ENCODE measurements around the gene RAB37. TPM values are rescaled to one million over a fixed set of nuclear protein-coding genes. Genes with fewer than 3 reads are reported as not detected.

Gene RAB37
- total RNA-seq, 1 donor from 2014 or later, result under 0.01 TPM

DNA sequence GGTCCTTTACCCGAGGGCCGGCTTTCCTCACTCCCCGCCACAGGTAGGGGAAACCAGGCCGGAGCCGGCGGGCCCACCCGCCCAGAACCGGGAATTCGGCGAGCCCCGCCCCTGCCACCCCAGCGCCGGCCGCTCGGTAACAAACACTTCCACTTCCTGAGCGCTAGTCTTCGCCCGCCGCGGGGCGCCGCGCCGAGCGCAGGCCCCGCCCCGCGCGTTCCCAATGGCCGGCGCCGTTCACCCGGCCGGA, 11.1 kb downstream of the RAB37 start:
- H3K4me3 ChIP-seq (ENCODE audit: low read depth, low read length), result peak overlapping the region; percentile 100
- H3K27me3 ChIP-seq (ENCODE audit: control insufficient read depth, insufficient read depth, low read length), result no peaks in the 10 kb centered on the region
- FAIRE-seq, result no peak
- no peak for TF ChIP-seq CTCF (IDR thresholded peaks at IDR 0.05; ENCODE audit: insufficient read depth, low read length, severe bottlenecking)
- peaks cover 10% of the 10 kb centered on the region for H3K36me3 ChIP-seq (ENCODE audit: control insufficient read depth, insufficient read depth, low read length)
- peak; percentile 83 for DNase-seq (ENCODE audit: low read depth)

- Histone ChIP-seq H3K4me3 (ENCODE audit: low read depth, low read length) (peak within 1 kb of the TSS; percentile 100), H3K27me3 (ENCODE audit: control insufficient read depth, insufficient read depth, low read length) (no peaks in the 10 kb centered on the region), H3K36me3 (ENCODE audit: control insufficient read depth, insufficient read depth, low read length) (peaks cover 10% of the 10 kb centered on the region)
- TF ChIP-seq CTCF (IDR thresholded peaks at IDR 0.05; ENCODE audit: insufficient read depth, low read length, severe bottlenecking), result peak; percentile 32
- DNase-seq (ENCODE audit: low read depth) (no peak), FAIRE-seq (no peak)
These were observed 11.6 kb downstream of the RAB37 start, which contains the start of gene NHERF1 for GRCh38 chr17:74748529-74749278. TSS of gene NHERF1 (plus strand) at chr17:74748628. CDS start at chr17:74748847, 219 bp downstream.

DNA sequence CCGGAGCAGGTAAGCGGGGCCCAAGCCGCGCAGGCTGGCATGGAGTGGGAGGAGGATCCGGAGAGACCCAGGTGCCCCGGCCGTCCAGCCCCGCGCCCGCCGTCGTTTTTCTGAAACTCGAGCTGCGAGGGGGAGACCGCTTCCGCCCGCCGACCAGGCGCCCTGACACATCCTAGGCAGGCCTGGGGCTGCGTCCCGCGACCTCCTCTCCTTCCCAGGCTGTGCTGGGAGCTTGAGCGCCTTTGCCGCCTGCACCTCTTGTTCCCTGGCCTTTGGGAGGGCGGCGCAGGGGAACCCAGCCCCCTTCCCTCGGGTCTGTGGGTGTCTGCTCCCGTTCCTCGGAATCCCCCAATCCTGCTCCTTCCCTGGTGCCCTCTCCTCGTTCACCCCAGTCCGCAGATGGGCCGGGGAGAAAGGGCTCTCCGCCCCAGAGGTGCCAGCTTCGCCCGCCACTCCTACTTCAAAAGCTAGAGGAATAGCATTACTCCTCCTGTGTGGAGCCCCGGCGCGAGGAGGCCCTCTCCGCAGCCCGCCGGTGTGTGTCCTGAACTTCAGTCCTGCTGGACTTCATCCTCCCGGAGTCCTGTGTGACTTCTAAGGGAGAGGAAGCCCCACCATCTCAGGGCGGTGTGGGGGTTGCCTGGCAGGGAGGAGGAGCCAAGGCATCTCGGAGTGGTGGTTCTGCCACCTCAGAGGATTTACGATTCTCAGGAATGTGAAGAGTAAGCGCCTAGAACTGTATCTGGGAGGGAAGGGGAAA, 12.4 kb downstream of the RAB37 start:
- Histone ChIP-seq H3K36me3 (ENCODE audit: control insufficient read depth, insufficient read depth, low read length) (peaks cover 10% of the 10 kb centered on the region), H3K27me3 (ENCODE audit: control insufficient read depth, insufficient read depth, low read length) (no peaks in the 10 kb centered on the region), H3K4me3 (ENCODE audit: low read depth, low read length) (peak overlapping the region; percentile 100)
- DNase-seq (ENCODE audit: low read depth) (no peak), FAIRE-seq (no peak)
- no peak for TF ChIP-seq CTCF (IDR thresholded peaks at IDR 0.05; ENCODE audit: insufficient read depth, low read length, severe bottlenecking)

DNA sequence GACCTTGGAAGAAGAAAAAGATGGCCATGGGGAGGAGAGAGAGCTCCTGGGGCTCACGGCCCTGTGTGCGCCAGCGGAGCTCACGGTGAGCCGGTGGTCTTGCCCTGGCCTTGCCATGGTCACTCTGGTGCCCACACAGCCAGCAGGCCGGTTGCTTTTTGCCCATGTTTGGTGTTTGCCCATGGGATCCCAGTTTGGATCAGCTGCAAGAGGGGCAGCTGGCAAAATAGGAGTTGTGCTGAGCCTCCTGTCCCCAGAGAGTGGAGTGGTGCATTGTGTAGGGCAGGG, 12.9 kb downstream of the RAB37 start:
- H3K36me3 ChIP-seq (ENCODE audit: control insufficient read depth, insufficient read depth, low read length), result peaks cover 10% of the 10 kb centered on the region
- FAIRE-seq (no peak), DNase-seq (ENCODE audit: low read depth) (no peak)
- H3K27me3 ChIP-seq (ENCODE audit: control insufficient read depth, insufficient read depth, low read length), result no peaks in the 10 kb centered on the region
- peak overlapping the region; percentile 100 for H3K4me3 ChIP-seq (ENCODE audit: low read depth, low read length)
- TF ChIP-seq CTCF (IDR thresholded peaks at IDR 0.05; ENCODE audit: insufficient read depth, low read length, severe bottlenecking), result no peak

GRCh38 chr17:74750327-74751069, 13.4 kb downstream of the RAB37 start:
- FAIRE-seq, result no peak
- Histone ChIP-seq H3K4me3 (ENCODE audit: low read depth, low read length) (peak overlapping the region; percentile 100), H3K36me3 (ENCODE audit: control insufficient read depth, insufficient read depth, low read length) (peaks cover 13% of the 10 kb centered on the region), H3K27me3 (ENCODE audit: control insufficient read depth, insufficient read depth, low read length) (no peaks in the 10 kb centered on the region)
- DNase-seq (ENCODE audit: low read depth), result no peak
- no peak for TF ChIP-seq CTCF (IDR thresholded peaks at IDR 0.05; ENCODE audit: insufficient read depth, low read length, severe bottlenecking)

Measured in bronchial epithelial cell (primary cell).